GM18868 (cell line): ENCODE results near the gene HPGDS.
"Not testable (repeated sequence)": the region's sequence is repeated elsewhere in the genome, so short reads cannot be mapped to it uniquely, and the experiment has no call there.

ENCODE experiments used
- ATAC-seq: cut with Tn5 transposase; IDR thresholded peaks from one replicate; pipeline ENCODE4 v1.9.1; 2021; ENCODE audit warnings: mild to moderate bottlenecking, moderate library complexity; ENCODE audit not compliant: unreplicated experiment

HPGDS gene

DNA sequence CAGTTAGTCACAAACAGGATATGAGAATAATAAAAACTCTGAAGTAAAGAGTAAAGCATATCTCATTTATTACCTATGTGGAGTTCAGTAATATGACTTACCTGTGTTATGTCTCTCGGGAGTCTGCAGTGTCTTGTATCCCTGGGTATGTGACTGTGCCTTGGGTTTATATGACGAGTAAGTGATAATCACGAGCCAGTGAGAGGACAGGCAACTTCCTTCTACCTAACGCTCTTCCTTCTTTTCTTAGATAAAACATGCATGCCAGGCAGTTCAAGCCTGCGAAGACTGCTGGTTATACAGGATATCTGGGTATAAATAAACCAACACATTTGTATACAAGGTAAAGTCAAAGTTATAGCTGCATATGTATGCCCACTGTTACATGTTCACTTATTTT, at the start of gene HPGDS:
TSS of gene HPGDS (minus strand) at position 143 of the 400 bp plus-strand sequence. CDS start 8,207 bp downstream, outside the sequence.
- no peak for ATAC-seq

GRCh38 chr4:94390804-94391410, 48.3 kb upstream of the HPGDS start:
- peak; percentile 63 for ATAC-seq

- no peak for ATAC-seq
Observed at GRCh38 chr4:94389595-94390267, 47.1 kb upstream of the HPGDS start.

GRCh38 chr4:94387965-94388364, 45.3 kb upstream of the HPGDS start:
- ATAC-seq, result not testable (repeated sequence)

- ATAC-seq, result not testable (repeated sequence)
Observed at GRCh38 chr4:94385452-94385851, 42.8 kb upstream of the HPGDS start.

DNA sequence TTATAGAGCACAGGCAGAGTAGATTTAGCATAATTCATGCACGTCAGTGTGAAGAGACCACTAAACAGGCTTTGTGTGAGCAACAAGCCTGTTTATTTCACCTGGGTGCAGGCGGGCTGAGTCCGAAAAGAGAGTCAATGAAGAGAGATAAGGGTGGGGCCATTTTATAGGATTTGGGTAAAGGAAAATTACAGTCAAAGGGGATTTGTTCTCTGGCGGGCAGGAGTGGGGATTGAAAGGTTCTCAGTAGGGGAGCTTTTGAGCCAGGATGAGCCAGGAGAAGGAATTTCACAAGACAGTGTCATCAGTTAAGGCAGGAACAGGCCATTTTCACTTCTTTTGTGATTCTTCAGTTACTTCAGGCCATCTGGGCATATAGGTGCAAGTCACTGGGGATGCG, 40.3 kb upstream of the HPGDS start:
- ATAC-seq, result not testable (repeated sequence)

DNA sequence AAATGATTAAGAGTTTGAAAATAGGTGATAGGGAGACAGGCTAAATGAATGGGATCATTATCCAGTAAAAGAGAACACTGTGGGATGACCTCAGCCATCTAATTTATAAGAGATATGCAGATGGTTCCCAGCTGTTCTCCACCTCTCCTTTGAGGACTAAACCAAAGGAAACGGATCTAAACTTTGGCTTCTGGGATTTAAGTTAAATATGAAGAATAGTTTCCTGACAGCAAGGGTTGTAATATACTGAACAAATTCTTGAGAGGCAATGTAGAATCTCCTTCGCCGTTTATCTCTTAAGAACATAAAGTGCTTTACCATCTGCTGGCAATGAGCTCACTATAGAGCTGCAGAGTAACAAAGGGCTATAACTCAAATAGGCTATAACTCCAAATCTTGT, 35.4 kb upstream of the HPGDS start:
- ATAC-seq, result no peak

DNA sequence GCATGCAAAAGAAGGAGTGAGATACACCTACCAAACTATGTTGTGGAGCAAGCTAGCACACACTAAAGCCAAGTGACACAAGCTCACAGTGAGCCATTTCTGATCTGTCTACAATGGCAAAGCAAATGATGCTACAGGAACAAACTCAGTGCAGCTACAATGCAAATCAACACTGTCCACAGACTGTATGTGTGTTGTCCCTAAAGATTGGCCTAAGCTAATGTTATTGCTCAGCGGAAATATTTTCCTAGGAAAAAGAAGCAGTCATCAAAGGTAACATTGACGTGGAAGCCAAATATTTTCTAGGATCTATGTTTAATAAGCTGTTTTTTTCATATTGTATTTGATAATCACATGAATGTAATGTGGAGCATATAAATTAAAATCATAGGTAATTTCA, 34.7 kb upstream of the HPGDS start:
- no peak for ATAC-seq

GRCh38 chr4:94375364-94375763, 32.7 kb upstream of the HPGDS start:
- ATAC-seq, result no peak

DNA sequence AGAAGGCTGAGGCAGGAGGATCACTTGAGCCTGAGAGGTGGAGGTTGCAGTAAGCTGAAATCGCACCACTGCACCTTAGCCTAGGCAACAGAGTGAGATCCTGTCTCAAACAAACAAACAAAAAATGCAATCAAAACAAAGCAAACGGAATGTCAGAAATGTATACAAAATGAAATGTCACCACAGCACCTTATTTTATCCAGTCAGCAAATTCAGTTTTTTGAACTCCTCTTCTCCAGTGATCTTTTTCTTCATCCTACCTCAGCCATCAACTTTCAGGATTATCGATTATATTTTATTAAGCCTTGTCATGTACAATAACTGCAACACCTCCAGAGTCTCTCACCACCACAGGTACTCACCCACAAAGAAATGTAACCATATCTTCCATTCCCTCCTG, 31.1 kb upstream of the HPGDS start:
- no peak for ATAC-seq

GRCh38 chr4:94372991-94373390, 30.4 kb upstream of the HPGDS start:
- ATAC-seq, result no peak

- no peak for ATAC-seq
Observed at GRCh38 chr4:94372228-94372978, 29.8 kb upstream of the HPGDS start.

DNA sequence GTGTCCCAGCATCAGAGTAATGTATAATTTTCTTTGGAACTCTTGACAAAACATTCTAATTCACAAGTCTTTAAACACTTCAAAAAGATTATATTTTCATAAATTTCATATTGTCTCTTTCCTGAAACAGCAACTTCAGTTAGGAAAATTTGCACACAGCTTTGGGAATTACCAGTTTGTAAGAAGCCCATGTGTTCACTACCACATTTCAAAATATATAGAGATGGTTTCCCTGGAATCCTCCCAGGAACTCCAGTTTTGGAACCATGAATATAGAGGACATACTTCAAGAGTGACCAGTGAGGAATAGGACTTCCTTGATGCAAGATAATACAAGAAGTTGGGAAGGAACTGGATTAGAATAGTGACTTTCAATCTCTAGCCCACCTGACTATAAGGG, 28.7 kb upstream of the HPGDS start:
- no peak for ATAC-seq

- no peak for ATAC-seq
Observed at GRCh38 chr4:94370533-94371254, 28.1 kb upstream of the HPGDS start.

- no peak for ATAC-seq
Observed at GRCh38 chr4:94369046-94369445, 26.4 kb upstream of the HPGDS start.

- ATAC-seq, result no peak
Observed at GRCh38 chr4:94368459-94368858, 25.8 kb upstream of the HPGDS start.

DNA sequence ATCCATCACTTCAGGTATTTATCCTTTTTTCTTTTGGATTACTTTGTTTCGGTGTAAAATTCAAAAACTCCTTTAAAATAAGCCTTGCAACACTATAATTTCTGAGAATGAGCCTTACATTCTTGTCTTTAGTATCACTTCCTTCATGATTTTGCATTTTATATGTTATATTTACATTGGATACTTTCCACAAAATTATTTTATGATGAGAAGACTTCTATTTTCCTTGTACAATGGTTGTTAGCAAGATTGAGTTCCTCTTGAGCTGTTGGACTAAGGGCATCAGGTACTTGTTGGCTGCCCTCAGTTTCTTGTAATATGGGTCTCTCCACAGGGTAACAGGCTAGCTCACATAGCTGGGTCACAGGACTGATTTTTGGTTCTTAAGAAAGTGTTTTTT, 22.7 kb upstream of the HPGDS start:
- no peak for ATAC-seq

- no peak for ATAC-seq
Observed at GRCh38 chr4:94364527-94364926, 21.9 kb upstream of the HPGDS start.

DNA sequence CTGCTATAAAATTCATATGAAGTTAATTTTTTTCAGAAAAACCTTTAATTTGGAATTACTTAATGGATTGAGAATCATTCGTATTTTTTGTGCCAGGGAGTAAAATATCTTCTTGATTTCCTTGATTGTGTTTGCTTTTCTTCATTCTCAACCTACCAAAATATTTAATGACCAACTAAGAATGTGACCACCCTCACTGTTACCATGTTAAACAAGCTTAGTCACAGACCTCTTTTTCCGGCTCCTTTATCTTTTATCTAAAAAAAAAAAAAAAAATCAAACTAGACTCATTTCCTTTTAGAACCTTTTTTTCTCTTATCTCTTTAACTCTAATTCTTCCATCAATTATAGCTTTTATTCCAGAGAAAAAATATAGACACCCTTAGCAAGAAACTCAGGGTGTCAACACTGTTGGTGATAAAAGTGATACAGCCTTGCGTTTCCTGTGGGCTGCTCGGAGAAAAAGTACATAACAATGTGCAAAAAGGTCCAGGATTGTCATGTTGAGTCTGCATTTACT, 20.6 kb upstream of the HPGDS start:
- ATAC-seq, result no peak

- no peak for ATAC-seq
Observed at GRCh38 chr4:94359838-94360237, 17.2 kb upstream of the HPGDS start.

- no peak for ATAC-seq
Observed at GRCh38 chr4:94359221-94359620, 16.6 kb upstream of the HPGDS start.
